HepG2 (cell line): ENCODE measurements around the gene CNNM2. TPM values are rescaled to one million over a fixed set of nuclear protein-coding genes. Genes with fewer than 3 reads are reported as not detected.

Experiments used
- AGO1 ChIP-seq: fragments of 200-400 bp; formaldehyde crosslinking; IDR thresholded peaks from 2 replicates; pipeline ENCODE4 v1.6.1; 2017; ENCODE audit warnings: mild to moderate bottlenecking, low read depth, low read length, moderate library complexity; ENCODE audit not compliant: poor library complexity, severe bottlenecking
- EEA1 ChIP-seq: sonication (generic); formaldehyde crosslinking; IDR thresholded peaks from 2 replicates; pipeline ENCODE4 v1.5.1; 2020; ENCODE audit warnings: mild to moderate bottlenecking, missing genetic modification reagents, borderline replicate concordance
- GATAD2A ChIP-seq: IDR thresholded peaks from 2 replicates; pipeline ENCODE4 v1.6.1; 2016
- GZF1 ChIP-seq: sonication (generic); formaldehyde crosslinking; IDR thresholded peaks from 2 replicates; pipeline ENCODE4 v1.5.1; 2020; ENCODE audit warnings: mild to moderate bottlenecking, missing genetic modification reagents
- ISX ChIP-seq: sonication (generic); formaldehyde crosslinking; conservative IDR thresholded peaks from 2 replicates; pipeline ENCODE4 v1.5.0; 2020; ENCODE audit warnings: missing genetic modification reagents
- MXD3 ChIP-seq: IDR thresholded peaks from 2 replicates; pipeline ENCODE4 v1.6.1; 2016; ENCODE audit warnings: mild to moderate bottlenecking, missing biosample characterization, missing genetic modification reagents
- PCBP1 ChIP-seq: fragments of 200-400 bp; formaldehyde crosslinking; IDR thresholded peaks from 2 replicates; pipeline ENCODE4 v1.6.1; 2017; ENCODE audit warnings: mild to moderate bottlenecking, low read depth, low read length, borderline replicate concordance
- PHF21A ChIP-seq: sonication (generic); formaldehyde crosslinking; IDR thresholded peaks from 2 replicates; pipeline ENCODE4 v1.5.0; 2020; ENCODE audit warnings: mild to moderate bottlenecking, missing genetic modification reagents
- PRPF4 ChIP-seq: fragments of 200-400 bp; formaldehyde crosslinking; IDR thresholded peaks from 2 replicates; pipeline ENCODE4 v1.6.1; 2016; ENCODE audit warnings: low read length, low read depth; ENCODE audit not compliant: poor library complexity, severe bottlenecking
- SOX13 ChIP-seq, 3 experiments: fragments of 450-650 bp in 1 of 3; sonication (generic) in 1 of 3; formaldehyde crosslinking in 1 of 3; IDR thresholded peaks in 2 of 3; conservative IDR thresholded peaks in 1 of 3; 2 replicates each; pipeline versions ENCODE4 v1.5.0 to v1.6.1; 2016 to 2020; ENCODE audit warnings: antibody characterized with exemption in 1 of 3, mild to moderate bottlenecking in 1 of 3, missing compliant biosample characterization in 1 of 3, missing genetic modification reagents in 1 of 3, moderate library complexity in 1 of 3
- TEAD3 ChIP-seq: optimal IDR thresholded peaks from 2 replicates; pipeline ENCODE3; 2016; ENCODE audit warnings: borderline replicate concordance
- ZBTB38 ChIP-seq: sonication (generic); formaldehyde crosslinking; IDR thresholded peaks from 2 replicates; pipeline ENCODE4 v1.5.1; 2020; ENCODE audit warnings: mild to moderate bottlenecking, missing genetic modification reagents
- ZMYM3 ChIP-seq: sonication (generic); formaldehyde crosslinking; IDR thresholded peaks from 2 replicates; pipeline ENCODE4 v1.5.1; 2020; ENCODE audit warnings: mild to moderate bottlenecking, missing genetic modification reagents
- ZNF235 ChIP-seq: sonication (generic); formaldehyde crosslinking; IDR thresholded peaks from 2 replicates; pipeline ENCODE4 v1.8.1; 2023; ENCODE audit warnings: mild to moderate bottlenecking, missing genetic modification reagents, borderline replicate concordance
- ZNF276 ChIP-seq: sonication (generic); formaldehyde crosslinking; IDR thresholded peaks from 2 replicates; pipeline ENCODE4 v1.4.0; 2020; ENCODE audit warnings: mild to moderate bottlenecking, low read depth, missing genetic modification reagents
- ZNF350 ChIP-seq: sonication (generic); formaldehyde crosslinking; IDR thresholded peaks from 2 replicates; pipeline ENCODE4 v1.4.0; 2020; ENCODE audit warnings: mild to moderate bottlenecking, low read depth, missing genetic modification reagents, borderline replicate concordance
- ZNF367 ChIP-seq: sonication (generic); formaldehyde crosslinking; IDR thresholded peaks from 2 replicates; pipeline ENCODE4 v1.4.0; 2020; ENCODE audit warnings: missing genetic modification reagents, borderline replicate concordance
- ZNF460 ChIP-seq: sonication (generic); formaldehyde crosslinking; IDR thresholded peaks from 2 replicates; pipeline ENCODE4 v1.5.1; 2020; ENCODE audit warnings: missing genetic modification reagents, mild to moderate bottlenecking, borderline replicate concordance
- ZNF609 ChIP-seq: sonication (generic); formaldehyde crosslinking; IDR thresholded peaks from 2 replicates; pipeline ENCODE4 v1.4.0; 2020; ENCODE audit warnings: mild to moderate bottlenecking, missing genetic modification reagents, borderline replicate concordance
- polyA plus RNA-seq, 8 experiments: library from polyadenylated mRNA; depleted of rRNA in 3 of 8; stranded (reverse) in 7 of 8; unstranded in 1 of 8; fragments of >200 nt; fragmentation: Illumina TruSeq in 4 of 8; extraction: Trizol in 4 of 8; gene quantifications; 2 replicates each; pipeline versions ENCODE4 v1.2.1 to v1.2.3, GENCODE V29; 2011 to 2016; ENCODE audit warnings: low read depth in 4 of 8, missing spikeins in 1 of 8, mixed read lengths in 1 of 8; ENCODE audit not compliant: insufficient read depth in 1 of 8
- total RNA-seq, 5 experiments: library from RNA; depleted of rRNA; stranded (reverse); fragments of >200 nt; fragmentation: Illumina TruSeq; extraction: Trizol; gene quantifications; 2 replicates each; pipeline ENCODE4 v1.2.3, GENCODE V29; 2016; ENCODE audit warnings: low read depth in 1 of 5
- TF ChIP-seq, protein P1 (sequence below): sonication (generic); formaldehyde crosslinking; IDR thresholded peaks from 2 replicates; pipeline ENCODE4 v1.8.0; 2022; ENCODE audit warnings: missing genetic modification reagents, mild to moderate bottlenecking, inconsistent platforms, borderline replicate concordance

CNNM2 gene
- total and polyA plus RNA-seq, 2 of the 13 experiments (the other 11 are each of a cell fraction or from before 2014, with no cell fraction given): 7.1 to 9.0 TPM

DNA sequence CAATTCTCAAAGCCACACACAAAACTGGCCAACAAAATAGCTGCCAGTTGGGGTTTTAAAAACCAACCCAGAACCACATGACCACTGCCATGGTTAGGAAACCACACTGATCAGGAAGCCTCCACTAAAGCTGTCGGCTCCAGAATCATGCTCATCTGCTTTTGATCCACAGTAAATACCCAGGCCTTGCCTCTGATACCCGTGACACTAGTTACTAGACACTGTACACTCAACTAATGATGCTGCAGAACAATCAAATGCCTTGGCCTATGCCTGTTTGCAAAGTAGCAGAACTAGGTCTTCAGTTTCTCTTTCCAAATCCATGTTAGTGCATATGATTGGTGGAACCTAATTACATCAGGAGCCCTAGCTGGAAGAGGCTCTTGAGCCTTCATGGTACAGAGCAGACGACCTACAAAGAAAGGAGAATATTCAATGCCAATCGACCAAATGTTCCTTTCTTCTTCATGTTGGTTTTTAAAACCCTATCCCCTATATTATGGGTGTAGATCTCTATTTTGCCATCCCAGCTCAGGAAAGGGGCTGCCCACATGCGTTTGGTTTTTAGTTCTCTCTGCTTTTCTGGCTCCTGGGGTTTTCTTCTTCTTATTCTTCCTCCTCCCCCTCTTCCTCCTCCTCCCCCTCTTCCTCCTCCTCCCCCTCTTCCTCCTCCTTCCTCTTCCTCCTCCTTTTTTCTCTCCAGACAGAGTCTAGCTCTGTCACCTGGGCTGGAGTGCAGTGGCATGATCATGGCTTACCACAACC, 76.6 kb downstream of the CNNM2 start (continued):
- TF ChIP-seq AGO1: no peak
- TF ChIP-seq SOX13 (IDR thresholded peaks at IDR 0.05): no peak
- no peak for TF ChIP-seq SOX13 (CRISPR knock-in tag; conservative IDR thresholded peaks at IDR 0.05 in 1 of 2, IDR thresholded peaks at IDR 0.05 in 1 of 2)
- TF ChIP-seq ZNF350: no peak
- TF ChIP-seq ISX (CRISPR knock-in tag): no peak
- no peak for TF ChIP-seq TEAD3 (CRISPR knock-in tag)
- no peak for TF ChIP-seq PHF21A (CRISPR knock-in tag)
- no peak for TF ChIP-seq PRPF4
- TF ChIP-seq ZNF460: no peak
- no peak for TF ChIP-seq ZBTB38 (CRISPR knock-in tag)
- no peak for TF ChIP-seq ZMYM3
- TF ChIP-seq ZNF609: no peak
- 0 out of 2 replicates have a peak, but pooled peaks have one; percentile 28 for TF ChIP-seq PCBP1
- no peak for TF ChIP-seq GATAD2A (CRISPR knock-in tag)
- no peak for TF ChIP-seq MXD3 (CRISPR knock-in tag)
- TF ChIP-seq, protein P1, sequence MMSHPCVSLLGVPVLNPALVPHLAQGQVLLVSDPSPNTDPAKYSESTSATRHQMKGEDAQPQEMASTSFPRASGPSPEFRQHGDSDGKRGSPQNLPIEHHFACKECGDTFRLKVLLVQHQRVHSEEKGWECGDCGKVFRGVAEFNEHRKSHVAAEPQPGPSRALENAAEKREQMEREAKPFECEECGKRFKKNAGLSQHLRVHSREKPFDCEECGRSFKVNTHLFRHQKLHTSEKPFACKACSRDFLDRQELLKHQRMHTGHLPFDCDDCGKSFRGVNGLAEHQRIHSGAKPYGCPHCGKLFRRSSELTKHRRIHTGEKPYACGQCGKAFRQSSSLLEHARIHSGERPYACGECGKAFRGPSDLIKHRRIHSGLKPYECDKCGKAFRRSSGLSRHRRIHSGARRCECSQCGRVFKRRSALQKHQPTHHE (CRISPR knock-in tag): no peak
- no peak for TF ChIP-seq ZNF276 (CRISPR knock-in tag)
- TF ChIP-seq GZF1 (CRISPR knock-in tag): no peak
- no peak for TF ChIP-seq EEA1 (CRISPR knock-in tag)
- TF ChIP-seq ZNF367 (CRISPR knock-in tag): no peak
- no peak for TF ChIP-seq ZNF235 (CRISPR knock-in tag)
